Lower leg skin (tissue), 4 donors: ENCODE results near the gene LDB3. TPM values are rescaled to one million over a fixed set of nuclear protein-coding genes. Genes with fewer than 3 reads are reported as not detected.

ENCODE experiments used
- DNase-seq, 2 donors: peaks; one replicate each; pipeline ENCODE4 v3.0.0-alpha.2; 2019; ENCODE audit warnings: low spot score in 2 of 2
- H3K4me3 ChIP-seq: fragments of 200-600 bp; sonication (generic); 2 replicates; pipeline ENCODE4 v1.5.1; 2017; ENCODE audit warnings: mild to moderate bottlenecking, low read depth; ENCODE audit not compliant: poor library complexity, severe bottlenecking
- POLR2A ChIP-seq, 2 donors: fragments of 450-650 bp; IDR thresholded peaks; one replicate each; pipeline ENCODE4 v1.6.1; 2016 to 2017; ENCODE audit warnings: antibody characterized with exemption in 2 of 2, mild to moderate bottlenecking in 1 of 2, moderate library complexity in 1 of 2
- WGBS, 2 donors: methylation state at CpG; one replicate each; pipeline ENCODE4 v1.1.5; 2018; 5-methylcytosine and 5-hydroxymethylcytosine counted together
- intact Hi-C: fragments of 100-400 bp; cut with DNase I; formaldehyde crosslinking; loops from one replicate; pipeline ENCODE4 v1.15.0; 2023; ENCODE audit warnings: low total_unique reads
- total RNA-seq, 4 donors: library from RNA; depleted of rRNA; stranded (reverse); fragments of >200 nt; gene quantifications; one replicate each; pipeline ENCODE4 v1.1.0, GENCODE V29; 2016
- TF ChIP-seq, protein P1 (sequence below), 3 donors: fragments of 450-650 bp; IDR thresholded peaks; one replicate each; pipeline ENCODE4 v1.5.1; 2016; ENCODE audit warnings: antibody characterized with exemption in 3 of 3, mild to moderate bottlenecking in 3 of 3, moderate library complexity in 2 of 3

Gene LDB3
- total RNA-seq, 4 donors from 2014 or later = 0.46 to 2.9 (median 0.83) TPM

DNA sequence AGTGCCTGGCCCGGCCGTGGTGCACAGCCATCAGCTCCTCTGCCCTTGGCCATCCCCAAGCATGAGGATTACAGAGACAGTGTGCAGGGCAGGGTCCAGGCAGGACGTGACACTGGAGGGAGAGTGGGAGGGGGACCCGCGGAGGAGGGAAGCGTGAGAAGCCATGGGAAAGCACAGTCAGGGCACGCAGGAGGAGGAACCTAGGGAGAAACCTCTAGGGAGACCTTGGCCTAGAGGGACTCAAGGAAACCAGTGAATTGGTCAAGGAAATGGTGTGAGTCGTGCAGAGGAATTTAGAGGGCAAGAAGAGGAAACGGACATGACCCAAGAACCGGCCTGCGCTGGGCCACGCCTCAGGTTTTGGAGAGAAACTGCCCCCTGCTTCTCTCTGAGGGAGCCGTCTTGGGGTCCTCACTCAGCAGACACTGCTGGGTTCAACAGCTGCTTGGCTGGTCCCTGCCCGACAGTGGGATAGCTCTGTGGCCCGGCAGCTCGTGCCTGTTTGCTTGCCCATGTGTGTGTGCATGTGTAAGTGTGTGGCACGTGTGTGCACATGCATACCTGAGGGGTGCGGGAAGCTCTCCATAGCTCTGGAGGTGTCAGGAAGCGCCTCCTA lies 10.8 kb upstream of the LDB3 start:
- intact Hi-C loops = no loop called here
- 76% methylated on average over 19 of the region's 19 CpGs for WGBS, 2 donors
- H3K4me3 ChIP-seq = no peak overlapping the region
- no peak for DNase-seq
- TF ChIP-seq POLR2A (IDR thresholded peaks at IDR 0.05) = no peak
- TF ChIP-seq, protein P1, sequence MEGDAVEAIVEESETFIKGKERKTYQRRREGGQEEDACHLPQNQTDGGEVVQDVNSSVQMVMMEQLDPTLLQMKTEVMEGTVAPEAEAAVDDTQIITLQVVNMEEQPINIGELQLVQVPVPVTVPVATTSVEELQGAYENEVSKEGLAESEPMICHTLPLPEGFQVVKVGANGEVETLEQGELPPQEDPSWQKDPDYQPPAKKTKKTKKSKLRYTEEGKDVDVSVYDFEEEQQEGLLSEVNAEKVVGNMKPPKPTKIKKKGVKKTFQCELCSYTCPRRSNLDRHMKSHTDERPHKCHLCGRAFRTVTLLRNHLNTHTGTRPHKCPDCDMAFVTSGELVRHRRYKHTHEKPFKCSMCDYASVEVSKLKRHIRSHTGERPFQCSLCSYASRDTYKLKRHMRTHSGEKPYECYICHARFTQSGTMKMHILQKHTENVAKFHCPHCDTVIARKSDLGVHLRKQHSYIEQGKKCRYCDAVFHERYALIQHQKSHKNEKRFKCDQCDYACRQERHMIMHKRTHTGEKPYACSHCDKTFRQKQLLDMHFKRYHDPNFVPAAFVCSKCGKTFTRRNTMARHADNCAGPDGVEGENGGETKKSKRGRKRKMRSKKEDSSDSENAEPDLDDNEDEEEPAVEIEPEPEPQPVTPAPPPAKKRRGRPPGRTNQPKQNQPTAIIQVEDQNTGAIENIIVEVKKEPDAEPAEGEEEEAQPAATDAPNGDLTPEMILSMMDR (IDR thresholded peaks at IDR 0.05) = no peak

DNA sequence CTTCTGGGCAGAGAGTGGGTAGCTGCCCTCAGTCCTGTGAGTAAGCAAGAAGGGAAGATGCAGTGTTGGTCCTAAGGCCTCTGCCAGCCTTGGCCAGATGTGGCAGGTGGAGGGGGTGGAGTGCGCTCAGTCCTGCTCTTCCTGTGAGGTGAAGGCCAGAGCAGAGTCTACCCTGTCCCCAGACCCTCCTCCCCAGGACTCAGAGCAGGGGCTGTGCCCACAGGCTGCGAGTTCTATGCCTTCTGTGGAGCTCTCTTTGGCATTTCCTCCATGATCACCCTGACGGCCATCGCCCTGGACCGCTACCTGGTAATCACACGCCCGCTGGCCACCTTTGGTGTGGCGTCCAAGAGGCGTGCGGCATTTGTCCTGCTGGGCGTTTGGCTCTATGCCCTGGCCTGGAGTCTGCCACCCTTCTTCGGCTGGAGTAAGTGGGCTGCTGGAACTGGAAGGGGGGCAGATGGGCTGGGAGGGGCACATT lies 10.0 kb upstream of the LDB3 start:
- no peak overlapping the region for H3K4me3 ChIP-seq
- 94 to 97% methylated on average over 12 of the region's 12 CpGs for WGBS, 2 donors
- TF ChIP-seq, protein P1 (IDR thresholded peaks at IDR 0.05) = no peak
- TF ChIP-seq POLR2A (IDR thresholded peaks at IDR 0.05) = no peak
- DNase-seq = no peak
- intact Hi-C loops = no loop called here

DNA sequence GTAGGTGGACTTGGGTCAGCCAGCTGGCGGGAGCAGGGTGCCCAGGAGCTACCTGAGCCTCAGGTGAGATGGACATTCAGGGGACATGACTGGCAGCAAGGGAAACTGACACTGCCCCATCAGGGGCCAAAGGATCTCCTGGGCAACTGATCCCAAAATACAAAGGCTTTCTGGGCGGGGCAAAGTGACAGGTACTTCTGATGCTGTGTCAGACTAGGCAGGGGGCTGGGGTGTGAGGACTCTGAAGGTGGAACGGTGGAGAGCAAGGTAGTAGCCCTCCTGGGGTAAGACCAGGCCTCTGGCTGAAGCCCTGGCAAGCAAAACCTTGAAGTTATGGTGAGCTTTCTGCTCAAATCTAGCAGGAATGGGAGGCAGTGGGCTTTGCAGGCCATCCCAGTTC lies 9.6 kb upstream of the LDB3 start:
- intact Hi-C loops = no loop called here
- TF ChIP-seq, protein P1 (IDR thresholded peaks at IDR 0.05) = no peak
- TF ChIP-seq POLR2A (IDR thresholded peaks at IDR 0.05) = no peak
- 39 to 91% methylated on average over 3 of the region's 3 CpGs for WGBS, 2 donors

DNA sequence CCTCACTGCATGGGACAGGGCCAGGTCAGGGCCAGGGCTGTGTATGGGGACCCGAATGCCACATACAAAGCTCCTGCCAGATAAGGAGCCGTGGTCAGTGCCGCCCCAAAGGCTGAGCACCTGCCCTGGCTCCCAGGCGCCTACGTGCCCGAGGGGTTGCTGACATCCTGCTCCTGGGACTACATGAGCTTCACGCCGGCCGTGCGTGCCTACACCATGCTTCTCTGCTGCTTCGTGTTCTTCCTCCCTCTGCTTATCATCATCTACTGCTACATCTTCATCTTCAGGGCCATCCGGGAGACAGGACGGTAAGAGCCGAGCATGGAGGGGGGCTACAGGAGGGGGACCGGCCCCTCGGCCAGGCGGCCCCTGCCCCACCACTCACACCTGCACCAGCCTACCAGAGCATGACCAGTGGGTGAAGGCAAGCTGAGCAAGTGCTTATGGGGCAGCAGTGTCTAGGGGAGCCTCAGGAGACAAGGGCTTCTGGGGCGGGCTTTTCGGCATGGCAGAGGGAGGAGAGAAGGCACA lies 9.1 kb upstream of the LDB3 start:
- intact Hi-C loops = no loop called here
- TF ChIP-seq, protein P1 (IDR thresholded peaks at IDR 0.05) = no peak
- TF ChIP-seq POLR2A (IDR thresholded peaks at IDR 0.05) = no peak
- WGBS, 2 donors = 90 to 94% methylated on average over 19 of the region's 19 CpGs
- no peak for DNase-seq
- no peak overlapping the region for H3K4me3 ChIP-seq

More for the DNA sequence above, 9.6 kb upstream of the LDB3 start:
- DNase-seq = no peak
- H3K4me3 ChIP-seq = no peak overlapping the region

DNA sequence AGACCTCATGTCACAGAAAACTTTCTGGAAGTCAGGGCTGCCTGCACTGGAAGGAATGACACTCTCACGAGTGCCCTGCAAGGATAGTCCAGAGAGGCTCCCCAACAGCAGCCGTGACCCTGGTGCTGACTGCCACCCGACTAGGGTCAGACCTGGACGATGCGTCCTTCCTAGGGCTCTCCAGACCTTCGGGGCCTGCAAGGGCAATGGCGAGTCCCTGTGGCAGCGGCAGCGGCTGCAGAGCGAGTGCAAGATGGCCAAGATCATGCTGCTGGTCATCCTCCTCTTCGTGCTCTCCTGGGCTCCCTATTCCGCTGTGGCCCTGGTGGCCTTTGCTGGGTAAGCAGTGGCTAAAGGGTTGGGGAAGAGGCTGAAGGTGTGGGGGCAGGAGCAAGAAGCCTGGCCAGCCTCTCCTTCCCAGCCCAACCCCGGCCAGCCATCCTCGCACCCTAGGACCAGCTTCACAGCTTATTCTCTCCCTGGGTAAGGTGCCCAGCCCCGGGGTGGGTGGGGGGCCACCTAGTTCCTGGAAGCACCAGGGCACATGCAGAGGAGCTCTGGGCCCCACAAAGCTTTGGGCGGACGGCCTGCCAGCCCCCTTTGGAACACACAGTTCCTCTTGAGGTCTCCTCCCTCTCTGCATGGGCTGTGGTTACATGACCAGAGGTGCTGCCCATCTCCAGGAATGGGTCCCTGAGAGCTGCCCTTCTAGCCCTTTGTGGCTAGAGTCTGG lies 8.4 kb upstream of the LDB3 start:
- TF ChIP-seq, protein P1 (IDR thresholded peaks at IDR 0.05) = no peak
- TF ChIP-seq POLR2A (IDR thresholded peaks at IDR 0.05) = no peak
- no peak overlapping the region for H3K4me3 ChIP-seq
- no peak for DNase-seq
- intact Hi-C loops = no loop called here
- WGBS, 2 donors = 91 to 96% methylated on average over 12 to 17 of the region's 17 CpGs
